ENCODE measurements around the gene DAAM1.

- TF ChIP-seq CTCF (conservative IDR thresholded peaks at IDR 0.05; ENCODE audit: low read length) (no peak), EZH2phosphoT487 (IDR thresholded peaks at IDR 0.05; ENCODE audit: borderline replicate concordance) (no peak)
Measured at GRCh38 chr14:59261334-59261733, 72.9 kb downstream of the DAAM1 start.
